GM20000 (cell line): ENCODE results near the gene LPCAT2.

Experiments
- DNase-seq: peaks from one replicate; pipeline ENCODE4 v3.0.0; 2012; ENCODE audit warnings: low spot score
- TF ChIP-seq, protein P1 (sequence below): IDR thresholded peaks from 2 replicates; pipeline ENCODE4 v1.5.1; 2012; ENCODE audit warnings: mild to moderate bottlenecking, control low read depth; ENCODE audit errors: extremely low read depth, missing control alignments

The LPCAT2 gene

DNA sequence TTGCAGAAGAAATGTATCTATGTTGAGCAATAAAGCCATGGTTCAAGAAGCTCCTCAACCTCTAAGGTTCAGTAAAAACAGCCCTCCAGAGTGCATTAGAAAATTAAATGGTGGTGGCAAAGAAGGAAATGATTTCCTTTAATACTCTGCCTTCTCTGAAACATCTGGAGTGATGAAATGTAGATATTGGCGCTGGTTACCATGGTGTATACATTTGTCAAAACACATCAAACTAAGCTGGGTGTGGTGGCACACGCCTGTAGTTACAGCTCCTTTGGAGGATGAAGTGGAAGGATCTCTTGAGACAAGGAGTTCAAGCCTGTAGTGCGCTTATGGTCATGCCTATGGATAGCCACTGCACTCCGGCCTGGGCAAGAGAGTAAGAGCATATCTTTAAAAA is 63.6 kb downstream of the LPCAT2 start:
- DNase-seq = no peak

DNA sequence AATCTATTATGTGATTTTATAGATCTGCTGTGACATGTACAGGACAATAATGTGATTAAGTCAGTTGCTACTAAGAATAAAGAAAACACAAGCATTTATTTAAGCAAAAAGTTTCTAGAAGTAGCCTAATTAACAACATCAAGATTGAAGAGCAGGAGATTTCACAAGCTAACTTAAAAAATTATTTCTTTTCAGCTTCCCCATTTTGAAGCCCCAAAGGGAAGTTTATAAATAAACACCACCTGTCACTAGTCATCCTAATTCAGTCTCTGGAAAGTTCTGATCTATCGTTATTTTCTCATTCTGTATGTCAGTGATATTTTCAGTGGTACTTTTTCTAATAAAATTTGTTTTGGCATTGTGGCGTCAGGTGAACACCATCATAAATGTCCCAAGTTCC is 65.9 kb downstream of the LPCAT2 start:
- TF ChIP-seq, protein P1, sequence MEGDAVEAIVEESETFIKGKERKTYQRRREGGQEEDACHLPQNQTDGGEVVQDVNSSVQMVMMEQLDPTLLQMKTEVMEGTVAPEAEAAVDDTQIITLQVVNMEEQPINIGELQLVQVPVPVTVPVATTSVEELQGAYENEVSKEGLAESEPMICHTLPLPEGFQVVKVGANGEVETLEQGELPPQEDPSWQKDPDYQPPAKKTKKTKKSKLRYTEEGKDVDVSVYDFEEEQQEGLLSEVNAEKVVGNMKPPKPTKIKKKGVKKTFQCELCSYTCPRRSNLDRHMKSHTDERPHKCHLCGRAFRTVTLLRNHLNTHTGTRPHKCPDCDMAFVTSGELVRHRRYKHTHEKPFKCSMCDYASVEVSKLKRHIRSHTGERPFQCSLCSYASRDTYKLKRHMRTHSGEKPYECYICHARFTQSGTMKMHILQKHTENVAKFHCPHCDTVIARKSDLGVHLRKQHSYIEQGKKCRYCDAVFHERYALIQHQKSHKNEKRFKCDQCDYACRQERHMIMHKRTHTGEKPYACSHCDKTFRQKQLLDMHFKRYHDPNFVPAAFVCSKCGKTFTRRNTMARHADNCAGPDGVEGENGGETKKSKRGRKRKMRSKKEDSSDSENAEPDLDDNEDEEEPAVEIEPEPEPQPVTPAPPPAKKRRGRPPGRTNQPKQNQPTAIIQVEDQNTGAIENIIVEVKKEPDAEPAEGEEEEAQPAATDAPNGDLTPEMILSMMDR = no peak
- DNase-seq = no peak

More for the DNA sequence above, 63.6 kb downstream of the LPCAT2 start:
- TF ChIP-seq, protein P1 = no peak

DNA sequence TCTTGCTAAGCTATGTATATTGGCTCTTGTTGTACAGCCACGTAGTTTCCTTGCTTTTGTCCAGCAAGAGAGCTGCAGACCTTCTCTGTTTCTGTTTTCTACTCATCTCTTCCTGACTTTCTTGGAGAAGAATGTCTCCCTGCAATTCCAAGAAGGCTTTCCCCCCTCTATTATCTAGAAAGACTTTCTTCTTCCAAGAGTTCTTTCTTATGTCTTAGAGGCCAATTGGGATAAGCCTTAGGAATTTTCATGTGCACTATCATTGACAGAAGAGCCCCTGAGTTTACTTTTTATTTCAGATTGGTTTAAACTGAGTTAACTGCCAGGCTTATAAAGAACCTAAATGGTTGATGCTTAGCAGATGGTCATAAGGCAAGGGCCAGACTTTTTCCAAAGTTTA is 66.6 kb downstream of the LPCAT2 start:
- TF ChIP-seq, protein P1 = no peak
- no peak for DNase-seq

DNA sequence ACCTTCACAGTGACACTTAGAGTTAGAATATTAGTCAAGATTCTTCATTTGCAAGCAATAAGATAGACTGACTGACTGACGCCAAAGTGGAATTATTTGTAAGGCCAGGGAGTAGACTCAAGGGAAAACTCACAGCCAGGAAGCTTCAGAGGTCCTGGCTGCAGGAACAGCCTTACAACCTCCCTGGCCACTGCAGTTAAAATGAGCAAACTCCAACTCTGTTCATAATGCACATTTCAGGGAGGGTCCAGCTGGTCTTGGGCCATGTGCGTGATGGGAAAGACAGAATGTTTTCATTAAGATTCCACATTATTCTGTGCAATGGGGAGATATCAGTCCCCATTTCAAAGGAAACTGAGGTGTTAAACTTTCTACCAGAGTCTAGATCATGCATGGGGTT is 67.5 kb downstream of the LPCAT2 start:
- no peak for DNase-seq
- TF ChIP-seq, protein P1 = no peak

DNA sequence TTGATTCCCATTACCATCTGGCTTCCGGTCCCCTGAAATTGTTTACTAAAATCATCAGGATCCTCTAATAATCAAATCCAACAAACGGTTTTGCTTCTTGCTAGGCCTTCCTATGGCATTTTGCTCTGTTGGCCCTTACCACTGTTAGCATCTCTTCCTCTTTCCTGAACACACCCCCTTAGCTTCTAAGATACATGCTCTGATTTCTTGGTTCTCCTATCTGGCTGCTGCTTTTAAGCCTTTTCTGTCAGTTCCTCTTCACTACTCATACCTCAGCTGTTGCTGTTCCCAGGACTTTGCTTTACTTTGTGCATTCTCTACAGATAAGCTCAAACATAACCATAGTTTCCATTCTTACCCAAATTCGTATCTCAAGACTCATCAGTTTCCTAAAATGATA is 69.0 kb downstream of the LPCAT2 start:
- TF ChIP-seq, protein P1 = no peak
- DNase-seq = no peak

DNA sequence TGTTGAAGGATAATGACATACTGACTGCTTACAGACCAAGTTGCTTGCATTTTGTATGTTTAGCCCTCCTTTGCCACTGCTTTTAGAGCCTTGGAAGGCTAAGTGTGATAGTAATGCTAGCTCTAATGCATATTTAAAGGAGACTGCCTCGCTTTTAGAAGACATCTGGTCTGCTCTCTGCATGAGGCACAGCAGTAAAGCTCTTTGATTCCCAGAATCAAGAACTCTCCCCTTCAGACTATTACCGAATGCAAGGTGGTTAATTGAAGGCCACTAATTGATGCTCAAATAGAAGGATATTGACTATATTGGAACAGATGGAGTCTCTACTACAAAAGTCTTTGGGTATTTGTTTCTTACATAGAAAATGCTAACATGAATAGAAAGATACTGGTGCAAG is 76.8 kb downstream of the LPCAT2 start:
- TF ChIP-seq, protein P1 = no peak
- no peak for DNase-seq

DNA sequence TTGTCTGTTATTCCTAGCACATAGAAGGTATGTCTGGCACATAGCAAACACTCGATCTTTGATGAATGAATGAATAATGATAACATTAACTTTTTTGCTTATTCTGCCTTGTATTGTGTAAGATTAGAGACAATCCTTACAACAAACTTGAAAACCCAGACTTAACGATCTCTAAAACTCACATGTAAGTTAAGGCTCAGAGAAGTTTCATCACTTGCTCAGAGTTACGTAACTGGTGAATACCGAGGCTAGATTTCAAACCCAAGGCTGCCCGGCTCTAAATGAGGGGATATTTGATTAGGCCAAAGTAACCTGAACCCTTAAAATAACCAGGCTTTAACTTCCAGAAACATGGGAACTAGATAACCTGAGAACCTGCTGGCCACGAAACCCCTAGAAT is 79.9 kb downstream of the LPCAT2 start:
- TF ChIP-seq, protein P1 = no peak
- DNase-seq = no peak
